GM21423 (cell line): Measurements from ENCODE around the gene VAV2.

Source experiments
- ATAC-seq: cut with Tn5 transposase; IDR thresholded peaks from one replicate; pipeline ENCODE4 v1.9.1; 2021; ENCODE audit warnings: mild to moderate bottlenecking, moderate library complexity; ENCODE audit not compliant: unreplicated experiment

VAV2 gene

GRCh38 chr9:133844881-133845410, 147.2 kb downstream of the VAV2 start:
- no peak for ATAC-seq

- ATAC-seq = no peak
Measured at GRCh38 chr9:133844398-133844784, 147.7 kb downstream of the VAV2 start.

DNA sequence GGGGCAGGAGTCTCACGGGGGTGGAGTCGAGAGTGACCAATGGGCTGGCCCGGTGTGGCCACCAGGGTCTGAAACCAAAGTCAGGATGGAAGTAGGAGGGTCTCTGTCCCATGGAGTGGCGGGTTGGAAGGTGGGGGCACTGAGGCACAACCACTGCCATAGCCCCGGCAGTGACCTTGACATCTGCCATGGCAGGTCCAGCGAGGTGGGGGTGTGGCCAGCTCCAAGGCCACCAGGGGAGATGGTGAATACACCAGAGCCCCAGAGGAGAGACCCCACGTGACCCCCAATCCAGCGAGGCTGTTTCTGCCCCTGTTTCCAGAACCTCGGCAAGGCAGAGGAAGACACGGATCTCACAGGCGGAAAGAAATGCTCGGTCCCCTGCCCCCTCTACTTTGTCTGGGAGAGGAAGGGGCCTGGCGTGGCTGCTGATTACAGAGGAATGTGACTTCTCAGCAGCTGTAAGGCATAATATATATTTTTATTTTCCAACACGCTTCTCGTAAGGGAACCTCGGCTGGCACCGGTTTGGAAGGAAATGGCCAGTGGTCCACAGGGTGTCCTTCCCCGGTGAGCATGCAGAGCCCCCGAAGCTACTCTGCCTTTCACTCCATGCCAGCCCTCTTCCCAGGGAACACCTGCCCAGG, 148.2 kb downstream of the VAV2 start:
- ATAC-seq = no peak

DNA sequence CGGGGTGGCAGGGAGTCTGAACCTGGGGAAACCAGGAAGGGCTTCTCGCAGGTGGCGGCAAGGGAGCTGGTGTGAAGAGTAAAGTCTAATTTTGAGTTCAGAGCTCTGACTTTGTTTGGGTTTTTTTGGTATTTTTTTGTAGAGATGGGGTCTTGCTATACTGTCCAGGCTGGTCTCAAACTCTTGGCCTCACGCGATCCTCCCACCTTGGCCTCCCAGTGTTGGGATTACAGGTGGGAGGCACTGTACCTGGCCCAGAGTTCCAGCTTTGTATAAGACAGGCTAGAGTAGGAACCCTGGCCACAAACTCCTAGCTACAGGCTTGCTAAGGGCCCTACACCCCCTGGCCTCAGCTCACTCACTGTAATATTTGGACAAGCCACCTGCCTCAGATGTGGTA, 148.9 kb downstream of the VAV2 start:
- ATAC-seq = no peak

GRCh38 chr9:133842721-133843227, 149.3 kb downstream of the VAV2 start:
- ATAC-seq = no peak

DNA sequence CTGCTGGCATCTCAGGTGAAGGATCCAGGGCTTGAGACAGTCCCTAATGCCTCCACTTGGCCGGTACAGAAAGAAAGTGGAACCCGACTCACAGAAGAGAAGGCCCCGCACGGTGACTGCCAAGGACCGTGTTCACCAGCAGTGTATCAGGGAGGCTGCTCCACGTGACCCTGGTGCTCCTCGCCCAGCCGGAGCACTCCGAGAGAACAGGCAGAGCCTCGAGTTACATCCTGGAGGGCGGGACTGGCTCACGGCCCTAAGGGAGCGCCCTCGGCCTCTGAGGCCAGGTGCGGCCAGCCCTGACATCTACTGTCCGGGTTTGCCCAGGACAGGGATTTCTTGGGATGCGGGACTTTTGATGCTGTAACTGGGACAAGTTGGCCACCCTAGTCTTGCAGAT, 149.9 kb downstream of the VAV2 start:
- ATAC-seq = no peak

- no peak for ATAC-seq
Measured at GRCh38 chr9:133841167-133841812, 150.8 kb downstream of the VAV2 start.

GRCh38 chr9:133839822-133840329, 152.2 kb downstream of the VAV2 start:
- no peak for ATAC-seq

DNA sequence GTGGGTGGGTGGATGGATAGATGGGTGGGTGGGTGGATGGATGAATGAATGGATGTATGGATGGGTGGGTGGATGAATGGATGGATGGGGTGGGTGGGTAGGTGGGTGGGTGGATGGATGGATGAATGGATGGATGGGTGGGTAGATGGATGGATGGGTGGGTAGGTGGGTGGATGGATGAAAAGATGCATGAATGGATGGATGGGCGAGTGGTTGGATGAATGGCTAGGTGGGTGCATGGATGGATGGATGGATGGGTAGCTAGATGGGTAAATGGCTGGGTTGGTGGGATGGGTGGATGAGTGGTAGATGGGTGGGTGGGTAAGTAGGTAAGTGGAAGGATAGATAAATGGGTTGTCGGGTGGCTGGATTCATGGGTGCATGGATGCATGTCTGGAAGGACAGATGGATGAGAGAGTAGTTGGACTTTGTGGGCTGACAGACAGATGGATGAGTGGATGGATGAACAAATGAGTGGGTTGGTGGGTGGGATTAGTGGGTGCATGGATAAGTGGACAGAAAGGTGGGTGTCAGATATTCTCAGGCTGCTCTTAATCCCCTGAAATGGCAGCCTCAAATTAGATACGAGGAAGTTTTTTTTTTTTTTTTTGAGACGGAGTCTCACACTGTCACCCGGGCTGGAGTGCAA, 153.1 kb downstream of the VAV2 start:
- no peak for ATAC-seq

DNA sequence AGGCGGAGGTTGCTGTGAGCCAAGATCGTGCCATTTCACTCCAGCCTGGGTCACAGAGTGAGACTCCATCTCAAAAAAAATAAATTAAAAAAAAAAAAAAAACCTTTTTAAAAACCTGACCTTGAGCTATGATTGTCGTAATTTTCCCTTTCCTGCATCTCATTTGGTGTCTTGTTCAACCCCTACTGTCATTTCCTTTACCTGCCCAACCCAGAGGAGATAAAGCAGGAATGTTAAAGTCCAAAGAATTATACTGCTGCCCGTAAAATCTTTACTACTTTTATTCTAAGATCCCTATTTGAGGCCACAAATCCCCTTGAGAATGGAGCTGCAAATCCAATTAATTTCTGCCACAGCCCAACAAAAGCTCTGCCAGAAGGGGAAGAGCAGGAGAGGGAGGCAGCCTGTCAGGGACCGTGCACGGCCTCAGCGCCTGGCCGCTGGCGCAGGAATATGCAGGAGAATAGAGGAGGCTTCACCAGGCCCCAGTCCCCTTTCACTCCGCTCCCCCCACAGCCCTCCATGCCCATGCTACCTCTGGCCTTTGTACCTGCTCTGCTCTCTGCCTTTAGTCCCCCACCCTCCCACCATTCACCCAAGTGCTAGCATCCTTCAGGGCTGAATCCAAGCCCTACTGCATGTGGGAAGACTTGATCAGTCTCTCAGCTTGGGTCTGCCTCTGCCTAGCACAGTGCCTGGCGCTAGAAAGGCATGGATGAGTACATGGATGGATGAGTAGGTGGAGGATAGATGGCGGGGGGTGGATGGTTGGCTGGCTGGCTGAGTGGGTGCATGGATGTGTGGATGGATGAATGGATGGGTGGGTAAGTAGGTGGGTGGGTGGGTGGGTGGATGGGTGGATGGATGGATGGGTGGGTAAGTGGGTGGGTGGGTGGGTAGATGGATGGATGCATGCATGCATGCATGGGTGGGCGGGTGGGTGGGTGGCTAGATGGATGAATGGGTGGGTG, 154.2 kb downstream of the VAV2 start:
- ATAC-seq = no peak

DNA sequence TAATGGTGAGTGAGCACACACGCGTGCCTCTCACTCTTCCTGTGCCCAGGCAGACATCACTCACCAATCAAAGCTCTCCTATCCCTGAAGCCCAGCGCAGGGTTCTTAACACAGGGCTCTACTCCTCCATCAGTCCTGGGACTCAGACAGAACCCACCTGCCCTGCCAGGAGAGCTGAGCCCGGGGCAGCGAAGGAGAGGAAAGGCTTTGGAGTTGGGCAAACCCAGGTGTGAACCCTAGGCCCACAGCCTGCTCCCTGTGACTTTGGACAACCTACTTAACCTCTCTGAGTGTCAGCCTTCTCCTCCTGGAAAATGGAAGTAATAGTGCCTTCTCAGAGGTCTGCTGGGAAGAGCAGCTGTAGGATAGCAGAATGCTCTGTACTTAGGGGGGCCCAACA, 155.3 kb downstream of the VAV2 start:
- no peak for ATAC-seq

GRCh38 chr9:133836001-133836758, 155.9 kb downstream of the VAV2 start:
- ATAC-seq = no peak

DNA sequence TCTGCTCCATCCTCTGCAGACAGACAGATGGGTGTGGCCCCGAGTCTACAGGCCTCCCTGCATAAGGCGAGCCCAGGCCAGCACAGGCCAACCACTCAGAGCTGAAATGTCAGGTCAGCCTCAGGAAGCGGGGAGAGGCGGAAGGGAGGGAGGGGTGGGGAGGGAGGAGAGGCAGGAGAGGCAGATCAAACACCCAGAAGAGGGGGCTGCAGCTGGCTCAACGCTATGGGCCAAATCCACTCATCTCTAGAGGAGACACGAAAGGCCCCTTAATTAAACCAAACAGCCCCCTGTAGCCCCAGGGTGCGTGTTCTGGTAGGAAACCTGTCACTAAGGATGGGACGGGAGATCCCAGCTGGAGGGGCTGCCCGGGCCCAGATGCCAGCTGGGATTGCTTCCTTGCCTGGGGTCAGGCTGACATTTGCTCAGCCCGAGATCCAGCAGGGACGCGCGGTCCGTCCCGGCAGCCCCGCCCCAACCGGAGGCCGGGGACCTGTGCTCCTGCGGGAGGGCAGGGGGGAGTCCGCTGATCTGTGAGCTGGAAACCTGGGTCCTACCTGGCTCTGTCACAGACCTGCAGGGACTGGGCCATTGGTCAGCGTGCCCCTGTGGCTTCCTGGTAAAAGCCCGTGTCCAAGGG, 156.7 kb downstream of the VAV2 start:
- ATAC-seq = no peak

- no peak for ATAC-seq
Measured at GRCh38 chr9:133834080-133834976, 157.8 kb downstream of the VAV2 start.

- ATAC-seq = no peak
Measured at GRCh38 chr9:133833388-133834025, 158.6 kb downstream of the VAV2 start.

GRCh38 chr9:133832877-133833276, 159.2 kb downstream of the VAV2 start:
- no peak for ATAC-seq

GRCh38 chr9:133830711-133831110, 161.4 kb downstream of the VAV2 start:
- ATAC-seq = no peak

DNA sequence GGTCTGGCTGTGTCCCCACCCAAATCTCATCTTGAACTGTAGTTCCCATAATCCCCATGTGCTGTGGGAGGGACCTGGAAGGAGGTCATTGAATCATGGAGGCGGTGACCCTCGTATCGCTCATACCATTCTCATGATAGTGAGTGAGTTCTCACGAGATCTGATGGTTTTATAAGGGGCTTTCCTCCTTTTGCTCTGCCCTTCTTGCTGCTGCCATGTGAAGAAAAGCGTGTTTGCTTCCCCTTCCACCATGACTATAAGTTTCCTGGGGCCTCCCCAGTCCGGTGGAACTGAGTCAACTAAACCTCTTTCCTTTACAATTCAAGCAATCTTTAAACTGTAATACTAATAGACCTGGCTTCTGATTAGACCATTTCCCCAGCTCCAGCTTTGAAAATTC, 161.8 kb downstream of the VAV2 start:
- no peak for ATAC-seq
